Inflammatory macrophage treated with lipopolysaccharide for 1 hour (primary cell): Measurements from ENCODE around the gene ULK4.
"Not testable (repeated sequence)": the region's sequence is repeated elsewhere in the genome, so short reads cannot be mapped to it uniquely, and the experiment has no call there.

Source experiments
- DNase-seq, 2 donors: peaks; one replicate each; pipeline ENCODE4 v3.0.0-alpha.2; 2020 to 2022

ULK4 gene

DNA sequence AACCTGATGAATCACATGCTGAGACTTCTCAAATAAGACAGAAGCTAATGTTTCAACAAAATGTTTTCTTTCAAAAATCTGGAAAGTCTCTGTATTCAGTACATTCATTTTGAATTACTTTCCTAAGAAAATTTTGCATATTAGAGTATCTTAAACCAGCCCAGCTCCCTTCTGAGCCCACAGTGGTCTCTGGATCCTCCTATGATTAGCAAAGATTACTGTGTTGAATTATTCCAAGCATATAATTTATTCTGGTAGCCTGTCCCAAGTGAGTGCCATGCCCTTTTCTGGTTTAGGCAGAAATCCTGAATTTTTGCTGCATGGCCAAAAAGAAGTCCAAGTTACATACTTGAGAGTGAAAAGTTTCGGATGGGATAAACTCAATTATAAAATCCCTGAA is 483.6 kb downstream of the ULK4 start:
- DNase-seq, result no peak

DNA sequence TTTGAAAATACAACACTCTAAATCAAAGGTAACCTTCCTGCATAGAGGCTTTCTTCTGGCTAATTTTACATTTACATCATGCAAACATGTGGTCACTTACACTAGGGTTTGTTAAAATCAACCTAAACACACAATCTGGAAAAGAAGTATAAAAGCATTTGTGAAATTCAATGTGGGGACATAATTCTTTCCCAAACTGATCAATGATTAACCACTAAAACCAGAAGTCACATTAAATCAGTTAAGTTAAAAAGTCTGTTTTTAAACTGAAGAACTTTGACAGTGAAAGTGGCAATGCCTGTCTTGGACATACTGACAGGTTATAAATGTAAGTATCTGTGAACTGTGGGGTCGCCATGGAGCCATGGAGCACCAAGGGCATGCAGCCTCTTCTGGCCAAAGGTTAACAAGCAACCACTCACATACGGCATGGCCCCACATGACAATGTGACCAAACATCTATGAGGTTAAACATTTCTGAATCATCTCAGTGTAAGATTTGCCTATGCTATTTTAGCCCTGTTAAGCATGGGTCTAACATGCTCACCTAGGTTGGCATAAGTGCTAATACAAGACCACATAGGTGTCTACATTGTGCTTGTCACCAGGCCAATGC is 484.4 kb downstream of the ULK4 start:
- DNase-seq, result no peak

DNA sequence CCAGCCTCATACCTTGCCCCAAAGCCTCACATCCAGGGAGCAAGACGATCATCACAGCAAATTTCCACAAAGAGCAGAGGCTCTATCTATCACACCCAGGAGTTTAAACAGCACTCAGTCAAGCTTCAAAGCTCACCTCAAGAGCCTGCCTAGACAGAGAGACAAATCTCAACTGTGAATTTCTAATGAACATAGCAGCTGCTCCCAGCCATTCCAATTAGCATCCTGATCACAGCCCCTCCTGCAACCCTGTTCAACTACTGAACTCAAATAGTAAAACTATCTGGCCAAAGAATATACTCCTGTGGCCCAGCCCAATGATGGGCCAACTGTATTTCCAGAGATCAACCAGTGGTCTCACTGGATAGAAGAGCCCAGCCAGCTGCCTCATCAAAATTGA is 492.8 kb downstream of the ULK4 start:
- DNase-seq, result no peak

DNA sequence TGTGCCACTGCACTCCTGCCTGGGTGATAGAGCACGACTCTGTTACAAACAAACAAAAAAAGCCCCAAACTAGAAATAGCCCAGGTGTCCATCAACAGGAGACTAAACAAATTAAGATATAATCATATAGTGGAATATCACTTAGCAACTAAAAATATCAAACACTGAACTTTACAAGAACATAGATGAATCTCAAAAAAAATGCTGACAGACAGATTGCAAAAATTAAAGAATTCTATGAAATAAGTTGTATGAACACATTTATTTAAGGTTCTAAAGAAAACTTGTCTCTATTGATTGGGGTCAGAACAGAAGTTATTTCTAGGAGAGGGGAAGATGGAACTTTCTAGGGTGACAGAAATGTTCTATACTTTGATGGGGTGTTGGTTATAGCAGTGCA is 494.4 kb downstream of the ULK4 start:
- no peak for DNase-seq

DNA sequence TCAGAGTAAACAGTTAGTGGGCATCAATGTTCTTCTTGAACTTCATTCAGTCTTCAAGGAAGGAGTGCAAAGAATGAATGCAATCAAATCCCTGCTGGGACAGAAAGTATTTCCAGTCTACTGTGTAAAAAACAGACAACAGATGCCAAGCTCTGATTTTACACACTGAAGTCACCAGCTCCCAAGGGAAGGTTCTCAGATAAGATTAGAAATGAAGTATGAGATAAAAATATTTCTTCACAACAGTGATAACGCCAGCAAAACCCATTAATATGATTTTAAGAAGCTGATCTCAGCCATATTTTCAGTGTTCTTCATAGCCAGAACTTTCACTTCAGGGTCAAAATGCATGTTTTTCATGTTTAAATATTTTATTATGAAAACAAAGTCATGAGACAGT is 497.0 kb downstream of the ULK4 start:
- DNase-seq, result no peak

DNA sequence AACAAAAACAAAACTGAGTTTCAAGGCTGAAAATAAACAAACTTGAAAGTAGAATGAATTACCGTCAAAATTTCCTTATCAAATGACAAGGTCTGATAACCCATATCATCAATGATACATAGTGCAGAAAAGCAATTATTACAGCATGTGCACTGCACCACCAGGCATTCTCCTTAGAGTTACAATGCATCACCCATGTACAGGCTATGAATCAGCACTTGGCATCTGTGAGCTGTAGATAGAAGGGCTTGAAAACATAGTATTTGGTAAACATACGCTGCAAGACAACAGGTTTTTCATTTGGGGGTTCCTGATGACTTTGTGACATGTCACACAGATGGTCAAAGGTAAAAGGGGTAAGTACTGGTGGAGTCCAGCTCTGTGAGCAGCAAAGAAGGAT is 497.5 kb downstream of the ULK4 start:
- no peak for DNase-seq

DNA sequence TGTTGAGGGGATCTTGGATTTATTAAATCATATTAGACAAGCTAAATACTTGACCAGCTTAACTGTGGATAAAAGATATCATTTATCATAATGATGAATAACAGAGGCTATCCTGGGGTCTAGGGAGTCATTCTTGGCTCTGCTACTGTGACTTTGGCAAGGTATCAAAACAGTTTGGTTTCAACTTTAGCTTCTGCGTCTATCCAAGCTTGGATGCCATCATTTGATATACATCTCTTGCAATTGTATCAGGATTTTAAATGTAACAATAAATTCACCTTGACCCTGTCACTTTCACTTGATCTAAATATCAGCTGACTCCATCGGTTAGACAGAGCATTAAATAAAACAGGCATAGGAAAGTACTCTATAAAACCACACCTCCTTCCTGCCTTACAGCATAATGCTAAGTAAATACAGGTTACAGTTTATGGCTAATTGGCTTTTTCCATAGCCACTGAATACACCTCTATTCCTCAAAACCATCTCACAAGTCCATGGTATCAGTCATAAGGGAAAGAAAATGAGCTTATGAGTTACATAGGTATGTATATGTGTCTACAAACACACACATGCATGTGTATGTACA is 499.7 kb downstream of the ULK4 start:
- DNase-seq, result no peak

DNA sequence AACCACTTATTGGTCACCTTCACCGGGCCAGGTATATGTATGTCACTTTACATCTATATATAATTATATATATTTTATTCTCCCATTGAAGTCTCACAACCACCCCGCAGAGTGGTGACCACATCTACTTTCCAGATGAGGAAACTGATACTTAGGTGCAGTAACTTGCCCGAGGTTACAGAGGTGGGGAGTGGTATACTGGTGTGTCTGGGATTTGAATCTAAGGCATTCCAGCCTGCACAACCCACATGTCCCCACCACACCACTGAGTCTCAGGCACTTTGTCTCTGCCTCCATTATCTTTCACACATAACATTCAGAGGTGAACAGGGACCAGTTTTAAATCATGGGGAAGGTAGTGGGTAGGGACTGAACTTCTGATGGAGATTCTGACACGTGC is 501.2 kb downstream of the ULK4 start:
- no peak for DNase-seq

DNA sequence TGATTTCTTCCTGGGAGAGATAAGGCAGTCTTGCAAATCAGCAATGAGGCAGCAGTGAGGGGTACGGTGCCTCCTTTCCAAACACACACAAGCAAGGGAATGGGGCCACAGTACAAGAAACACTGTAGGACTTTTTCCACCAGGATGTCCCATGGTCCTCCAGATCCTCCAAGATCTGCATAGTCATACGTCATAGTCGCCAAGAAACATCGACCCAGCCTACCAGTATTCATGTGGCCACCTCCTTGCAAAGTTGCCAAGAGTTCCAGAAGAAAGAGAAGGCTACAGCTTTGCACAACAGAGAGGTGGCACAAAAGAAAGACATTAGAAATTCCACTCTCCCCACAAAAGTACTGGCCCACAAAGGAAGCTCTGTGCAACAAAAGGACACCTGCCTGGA is 504.7 kb downstream of the ULK4 start:
- DNase-seq, result no peak

DNA sequence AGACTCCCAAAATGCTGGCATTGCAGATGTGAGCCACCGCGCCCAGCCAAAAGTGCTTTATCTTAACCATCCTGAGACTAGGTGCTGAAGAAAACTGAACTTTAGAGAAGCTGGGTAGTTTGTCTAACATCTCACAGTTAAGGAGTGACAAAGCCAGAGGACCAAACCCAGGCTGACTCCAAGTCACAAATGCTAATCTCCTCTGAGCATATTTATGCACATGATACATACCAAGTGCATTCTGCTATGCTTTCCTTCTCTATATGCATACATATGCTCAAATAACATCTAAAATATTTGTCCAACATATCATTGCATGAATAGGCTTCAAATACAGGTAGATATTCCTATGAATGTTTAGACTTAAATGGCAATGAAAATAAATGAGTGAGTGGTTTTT is 505.7 kb downstream of the ULK4 start:
- DNase-seq, result no peak

DNA sequence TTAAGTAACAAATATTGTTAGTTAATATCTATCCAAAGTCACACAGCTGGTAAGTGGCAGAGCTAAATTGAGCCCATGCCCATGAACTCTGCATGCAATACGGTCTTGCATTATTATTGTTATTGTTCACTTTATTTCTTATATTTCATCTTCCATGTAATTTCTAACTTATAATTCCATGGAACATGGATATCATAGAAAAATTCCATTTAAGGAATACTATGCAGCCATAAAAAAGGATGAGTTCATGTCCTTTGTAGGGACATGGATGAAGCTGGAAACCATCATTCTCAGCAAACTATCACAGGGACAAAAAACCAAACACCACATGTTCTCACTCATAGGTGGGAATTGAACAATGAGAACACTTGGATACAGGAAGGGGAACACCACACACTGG is 508.3 kb downstream of the ULK4 start:
- not testable (repeated sequence) for DNase-seq

DNA sequence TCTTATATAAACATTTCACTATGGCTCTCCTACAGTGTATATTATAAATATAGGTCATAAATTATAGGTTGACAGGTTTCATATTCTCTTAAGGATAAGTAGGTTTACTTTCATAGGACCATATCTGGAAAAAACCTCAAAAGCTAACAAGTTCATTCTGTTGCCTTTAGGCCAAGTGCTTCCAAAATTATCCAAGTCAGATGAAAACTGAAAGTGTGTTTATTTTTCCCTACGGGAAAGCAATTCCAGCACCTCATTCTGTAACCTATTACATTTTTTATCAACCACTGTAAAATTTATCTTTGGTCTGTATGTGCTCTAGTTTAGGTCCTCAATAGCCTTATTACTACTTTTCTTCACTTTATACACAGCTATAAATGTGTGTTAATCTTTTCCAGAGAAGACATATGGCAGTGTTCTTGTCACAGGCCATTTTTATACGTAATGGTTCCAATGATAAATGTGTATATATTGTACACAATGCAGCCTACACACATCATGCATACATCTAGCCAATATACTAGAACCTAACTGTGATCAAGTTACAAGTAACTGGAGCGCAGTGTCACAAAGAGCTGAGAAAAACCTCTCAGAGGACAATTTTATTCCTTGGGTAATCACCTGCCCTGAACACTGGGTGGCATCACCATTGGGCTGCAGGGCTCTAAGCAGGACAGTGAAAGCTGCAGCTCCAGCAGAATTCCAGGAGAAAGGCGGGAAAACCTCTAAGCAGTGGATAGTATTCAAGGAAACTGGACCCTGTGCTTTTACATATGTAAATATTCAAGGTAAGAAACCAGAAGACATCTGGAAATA is 511.3 kb downstream of the ULK4 start:
- no peak for DNase-seq

DNA sequence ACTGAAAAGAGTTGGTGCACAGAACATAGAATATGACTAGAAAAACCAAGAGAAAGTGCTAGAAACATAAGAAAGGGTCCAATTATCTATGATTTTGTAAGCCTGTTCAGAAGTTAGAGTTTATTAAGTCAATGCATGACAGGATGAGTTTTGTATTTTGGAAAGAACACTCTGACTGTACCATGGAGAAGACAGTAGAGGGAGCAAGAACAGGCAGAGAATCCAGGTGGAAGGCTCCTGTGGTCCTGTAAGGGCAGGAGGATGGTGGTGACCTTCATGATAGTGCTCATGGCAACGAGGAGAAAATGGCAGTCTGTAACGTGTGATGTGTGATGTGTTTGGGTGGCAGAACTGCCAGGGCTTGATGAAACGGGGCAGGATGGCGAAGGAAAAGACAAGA is 513.5 kb downstream of the ULK4 start:
- no peak for DNase-seq

DNA sequence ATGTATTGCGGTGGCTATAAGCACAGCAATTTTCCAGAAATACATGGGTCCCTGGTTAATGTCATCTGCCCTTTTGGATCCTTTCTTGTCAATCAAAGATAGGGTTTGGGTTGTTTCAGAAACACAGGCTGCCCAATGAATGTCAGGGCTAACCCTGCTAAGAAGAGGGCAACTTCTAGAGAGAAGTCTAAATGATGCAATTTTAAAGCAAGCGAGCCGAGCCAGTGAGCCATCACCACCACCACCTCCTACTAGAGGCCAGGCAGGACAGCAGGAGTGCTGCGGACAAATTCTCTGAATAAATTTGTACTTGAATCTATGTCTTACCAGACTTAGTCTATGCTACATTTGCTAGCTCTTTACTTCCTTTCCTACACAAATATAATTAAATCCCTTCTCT is 514.2 kb downstream of the ULK4 start:
- DNase-seq, result no peak

DNA sequence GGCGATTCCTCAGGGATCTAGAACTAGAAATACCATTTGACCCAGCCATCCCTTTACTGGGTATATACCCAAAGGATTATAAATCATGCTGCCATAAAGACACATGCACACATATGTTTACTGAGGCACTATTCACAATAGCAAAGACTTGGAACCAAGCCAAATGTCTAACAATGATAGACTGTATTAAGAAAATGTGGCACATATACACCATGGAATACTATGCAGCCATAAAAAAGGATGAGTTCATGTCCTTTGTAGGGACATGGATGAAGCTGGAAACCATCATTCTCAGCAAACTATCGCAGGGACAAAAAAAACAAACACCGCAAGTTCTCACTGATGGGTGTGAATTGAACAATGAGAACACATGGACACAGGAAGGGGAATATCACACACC is 515.6 kb downstream of the ULK4 start:
- not testable (repeated sequence) for DNase-seq

DNA sequence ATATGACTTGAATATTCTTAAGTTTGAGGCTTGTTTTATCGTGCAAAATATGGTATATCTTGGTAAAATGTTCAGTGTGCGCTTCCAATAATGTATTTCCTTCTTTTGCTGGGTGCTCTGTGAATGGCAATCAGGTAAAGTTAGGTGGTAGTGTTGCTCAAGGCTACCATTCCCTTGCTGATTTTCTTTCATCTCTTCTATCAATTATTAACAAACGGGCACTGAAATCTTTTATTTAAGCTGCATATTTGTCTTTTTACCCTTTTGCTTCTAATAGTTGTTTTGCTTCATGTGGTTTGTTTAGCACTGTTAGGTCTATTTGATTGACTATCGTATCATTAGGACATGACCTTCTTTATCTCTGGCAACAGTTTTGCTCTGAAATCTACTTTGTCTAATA is 520.3 kb downstream of the ULK4 start:
- no peak for DNase-seq

DNA sequence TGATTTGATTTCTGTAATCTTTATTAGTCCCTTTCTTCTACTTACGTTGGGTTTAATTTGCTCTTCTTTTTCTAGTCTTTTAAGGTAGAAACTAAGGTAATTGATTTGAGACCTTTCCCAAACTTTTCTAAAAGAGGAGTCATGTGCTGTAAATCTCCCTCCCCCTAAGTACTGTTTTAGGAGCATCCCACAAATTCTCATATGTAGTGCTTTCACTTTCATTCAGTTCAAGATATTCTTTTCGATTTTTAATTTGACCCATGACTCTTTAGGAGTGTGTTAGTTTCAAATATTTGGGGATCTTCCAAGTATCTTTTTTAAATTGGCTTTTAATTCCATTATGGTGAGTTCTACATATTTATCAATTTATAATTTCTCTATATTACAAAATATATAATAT is 520.8 kb downstream of the ULK4 start:
- no peak for DNase-seq

DNA sequence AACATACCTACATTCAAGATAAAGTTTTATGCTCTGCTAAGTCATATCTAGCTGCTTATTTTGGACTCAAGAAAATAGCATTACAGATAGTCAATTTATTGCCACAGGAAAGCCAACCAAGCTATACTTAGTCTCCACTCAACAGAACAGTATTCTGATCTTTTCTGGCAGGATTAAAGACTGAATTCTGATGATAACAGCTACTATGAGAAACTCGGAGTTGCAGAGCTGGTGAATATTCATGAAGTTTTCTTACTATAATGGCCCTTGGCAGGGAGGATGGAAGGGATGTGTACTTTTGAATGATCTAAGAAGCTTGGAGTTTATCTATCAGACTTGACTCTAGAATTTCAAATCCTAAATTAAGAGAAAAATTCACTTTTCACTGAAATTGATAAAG is 524.9 kb downstream of the ULK4 start:
- no peak for DNase-seq

DNA sequence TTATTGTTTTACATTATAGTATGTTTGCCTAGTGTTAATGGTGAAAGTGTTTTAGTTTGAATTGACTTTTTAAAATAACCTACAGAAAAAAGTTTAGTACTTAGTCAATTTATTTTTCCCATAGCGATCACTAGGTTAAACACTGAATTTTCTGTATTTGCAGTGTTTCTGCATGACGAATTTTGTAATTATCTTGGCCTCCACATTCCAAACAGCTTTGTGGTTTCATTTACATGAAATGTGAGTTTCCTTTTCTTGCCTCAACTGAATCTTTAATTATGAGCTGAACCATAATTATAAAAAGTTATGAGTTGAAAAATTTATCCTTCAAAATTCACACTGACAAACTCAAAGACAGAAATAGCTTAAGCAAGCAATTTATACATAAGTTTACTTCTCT is 527.1 kb downstream of the ULK4 start:
- no peak for DNase-seq

DNA sequence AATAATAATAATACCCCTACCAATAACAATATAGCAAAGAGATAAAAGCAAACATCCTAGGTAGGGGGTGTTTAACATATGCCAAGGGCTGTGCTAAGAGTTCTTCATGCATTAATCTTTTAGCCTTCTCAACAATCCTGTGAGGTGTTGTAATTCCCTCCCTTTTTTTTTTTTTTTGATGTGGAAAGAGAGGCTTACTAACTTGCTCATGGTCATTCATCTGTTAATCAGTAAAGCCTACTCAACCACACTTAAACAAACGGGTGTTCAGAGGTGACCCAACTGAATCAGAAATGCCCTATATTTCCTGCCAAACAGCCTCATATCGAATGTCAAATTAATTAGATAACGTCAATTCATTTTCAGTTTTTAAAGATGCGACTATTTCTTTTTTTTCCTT is 530.5 kb downstream of the ULK4 start:
- no peak for DNase-seq

DNA sequence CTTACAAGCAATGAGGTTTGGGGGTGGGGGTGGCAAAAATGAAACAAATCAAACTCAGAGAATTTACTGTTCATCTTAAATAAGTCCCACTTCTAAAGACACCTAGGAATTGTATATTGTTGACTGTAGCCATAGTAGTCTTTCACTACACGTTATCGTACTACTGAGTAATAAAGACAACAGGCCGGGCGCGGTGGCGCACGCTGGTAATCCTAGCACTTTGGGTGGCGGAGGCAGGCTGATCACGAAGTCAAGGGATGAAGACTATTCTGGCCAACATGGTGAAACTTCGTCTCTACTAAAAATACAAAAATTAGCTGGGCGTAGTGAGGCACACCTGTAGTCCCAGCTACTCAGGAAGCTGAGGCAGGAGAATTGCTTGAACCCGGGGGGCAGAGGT is 531.0 kb downstream of the ULK4 start:
- DNase-seq, result no peak

DNA sequence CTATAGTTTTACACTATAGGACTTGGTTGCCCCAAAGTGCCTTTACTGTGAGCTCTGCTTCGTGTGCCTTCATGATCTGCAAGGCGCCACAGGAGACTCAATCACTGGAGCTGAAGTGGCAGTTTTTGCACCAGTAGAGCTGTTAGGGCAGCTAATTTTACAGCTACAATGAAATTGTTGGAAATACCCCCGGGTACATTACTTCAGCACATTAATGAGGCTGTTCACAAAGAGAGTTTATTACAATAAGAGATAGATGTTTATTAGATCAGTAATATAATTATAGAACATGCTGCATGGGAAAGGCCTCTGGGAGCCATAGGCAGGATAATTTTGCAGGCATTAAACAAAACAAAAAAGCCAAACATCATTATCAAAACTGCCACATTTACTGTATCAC is 531.5 kb downstream of the ULK4 start:
- DNase-seq, result no peak

DNA sequence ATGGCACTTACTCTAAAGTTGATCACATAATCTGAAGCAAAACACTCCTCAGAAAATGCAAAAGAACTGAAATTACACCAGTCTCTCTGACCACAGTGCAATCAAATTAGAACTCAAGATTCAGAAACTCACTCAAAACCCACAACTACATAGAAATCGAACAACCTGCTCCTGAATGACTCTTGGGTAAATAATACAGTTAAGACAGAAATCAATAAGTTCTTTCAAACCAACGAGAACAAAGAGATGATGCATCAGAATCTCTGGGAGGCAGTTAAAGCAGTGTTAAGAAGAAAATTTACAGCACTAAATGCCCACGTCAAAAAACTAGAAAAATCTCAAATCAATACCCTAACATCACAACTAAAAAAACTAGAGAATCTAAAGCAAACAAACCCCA is 535.4 kb downstream of the ULK4 start:
- no peak for DNase-seq

DNA sequence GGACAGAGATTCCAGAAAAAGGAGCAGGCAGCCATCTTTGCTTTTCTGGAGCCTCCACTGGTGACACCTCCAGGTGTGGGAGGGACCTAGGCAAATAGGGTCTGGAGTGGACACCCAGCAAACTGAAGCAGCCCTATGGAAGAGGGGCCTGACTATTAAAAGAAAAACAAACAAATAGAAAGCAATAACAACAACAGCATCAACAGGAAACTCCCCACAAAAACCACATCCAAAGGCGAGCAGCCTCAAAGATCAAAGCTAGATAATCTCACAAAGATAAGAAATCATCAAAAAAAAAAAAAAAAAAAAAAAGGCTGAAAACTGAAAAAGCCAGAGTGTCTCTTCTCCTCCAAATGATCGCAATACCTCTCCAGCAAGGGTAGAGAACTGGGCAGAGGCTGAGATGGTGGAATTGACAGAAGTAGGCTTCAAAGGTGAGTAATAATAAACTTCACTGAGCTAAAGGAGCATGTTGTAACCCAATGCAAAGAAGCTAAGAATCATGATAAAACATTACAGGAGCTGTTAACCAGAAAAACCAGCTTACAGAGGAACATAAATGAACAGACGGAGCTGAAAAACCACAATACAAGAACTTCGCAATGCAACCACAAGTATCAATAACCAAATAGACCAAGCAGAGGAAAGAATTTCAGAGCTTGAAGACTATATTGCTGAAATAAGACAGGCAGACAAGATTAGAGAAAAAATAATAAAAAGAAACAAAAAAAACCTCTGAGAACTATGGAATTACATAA is 537.2 kb downstream of the ULK4 start:
- no peak for DNase-seq
